ENCODE measurements around the gene NR5A2.

GRCh38 chr1:200053646-200054045, 26.1 kb downstream of the NR5A2 start:
- TF ChIP-seq CTCF (IDR thresholded peaks at IDR 0.05): peak in 2 of 6 experiments; percentile 4 to 5
- TF ChIP-seq POLR2A (IDR thresholded peaks at IDR 0.05): no peak
